Small intestine (tissue), 7 donors: ENCODE results near the gene ENTPD1. TPM values are rescaled to one million over a fixed set of nuclear protein-coding genes. Genes with fewer than 3 reads are reported as not detected.
"Not testable (repeated sequence)": the region's sequence is repeated elsewhere in the genome, so short reads cannot be mapped to it uniquely, and the experiment has no call there.

Source experiments
- DNase-seq, 2 donors: peaks; one replicate each; pipeline versions ENCODE4 v3.0.0 to v3.0.0-alpha.2; 2013
- FAIRE-seq: peaks from 2 replicates; lab custom pipeline; 2012; peaks lifted over from hg19 to GRCh38; lab: Jason Lieb, UNC
- H3K27ac ChIP-seq, 3 donors: one replicate each; pipeline ENCODE4 v1.5.1; 2013; ENCODE audit warnings: low read length in 2 of 3, mild to moderate bottlenecking in 2 of 3, control low read depth in 1 of 3, inconsistent platforms in 1 of 3, low read depth in 1 of 3, moderate library complexity in 1 of 3
- H3K27me3 ChIP-seq, 3 donors: one replicate each; pipeline ENCODE4 v1.6.1; 2013; ENCODE audit warnings: low read length in 3 of 3, inconsistent platforms in 1 of 3; ENCODE audit not compliant: control insufficient read depth in 3 of 3, insufficient read depth in 3 of 3
- H3K36me3 ChIP-seq, 3 donors: one replicate each; pipeline ENCODE4 v1.6.1; 2013; ENCODE audit warnings: low read length in 3 of 3, inconsistent platforms in 1 of 3, low read depth in 1 of 3, mild to moderate bottlenecking in 1 of 3, moderate library complexity in 1 of 3; ENCODE audit not compliant: control insufficient read depth in 3 of 3, insufficient read depth in 2 of 3
- H3K4me1 ChIP-seq, 3 donors: one replicate each; pipeline ENCODE4 v1.6.1; 2013; ENCODE audit warnings: low read length in 2 of 3, inconsistent platforms in 1 of 3, low read depth in 1 of 3, mild to moderate bottlenecking in 1 of 3, moderate library complexity in 1 of 3; ENCODE audit not compliant: control insufficient read depth in 3 of 3, insufficient read depth in 2 of 3
- H3K4me3 ChIP-seq, 3 donors: one replicate each; pipeline ENCODE4 v1.5.1; 2013; ENCODE audit warnings: low read length in 3 of 3, control low read depth in 1 of 3, inconsistent platforms in 1 of 3, low read depth in 1 of 3, mild to moderate bottlenecking in 1 of 3, moderate library complexity in 1 of 3
- H3K9me3 ChIP-seq, 2 donors: one replicate each; pipeline ENCODE4 v1.6.1; 2013; ENCODE audit warnings: low read depth in 1 of 2, low read length in 1 of 2; ENCODE audit not compliant: control insufficient read depth in 2 of 2, insufficient read depth in 1 of 2
- WGBS, 3 donors: extraction: QIAGEN DNeasy Blood & Tissue Kit; methylation state at CpG; one replicate each; pipeline ENCODE4 v1.1.7; 2013; 5-methylcytosine and 5-hydroxymethylcytosine counted together
- polyA plus RNA-seq, 4 donors: library from polyadenylated mRNA; stranded (reverse) in 3 of 4; unstranded in 1 of 4; fragments of 200-250 nt in 3 of 4; fragments of 120-200 nt in 1 of 4; gene quantifications; one replicate each; pipeline versions ENCODE4 v1.2.1 to v1.2.3, GENCODE V29; 2013
- donor health status: healthy with polysubstance abuse.
- donor health status: control.
- donor health status: control.
- donor health status: Bipolar disorder and iron deficiency.
- donor health status: healthy.

ENTPD1 gene
- polyA plus RNA-seq, 4 donors = 1.3 to 13.6 (median 7.5) TPM

DNA sequence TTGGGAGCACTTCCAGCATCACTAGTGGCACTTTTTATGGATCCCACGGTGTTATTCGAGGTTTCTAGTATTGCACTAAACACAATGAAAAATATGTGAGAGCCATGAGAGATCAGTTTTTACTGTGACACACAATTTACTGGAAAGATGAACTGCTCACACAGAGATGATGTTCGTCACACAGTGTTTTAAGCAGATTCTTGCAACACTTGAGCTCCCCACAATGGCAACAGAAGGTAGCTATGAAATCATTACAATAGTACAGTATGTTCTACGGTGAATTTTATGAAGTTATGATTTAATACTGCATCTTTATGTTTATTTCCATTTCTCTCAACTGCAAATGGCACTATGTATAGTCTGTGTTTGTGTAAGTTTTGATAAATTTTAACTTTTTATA, 27.4 kb upstream of the ENTPD1 start:
- H3K9me3 ChIP-seq = peaks cover 0 to 23% of the 10 kb centered on the region in 2 donors
- FAIRE-seq (no peak), DNase-seq (no peak)
- H3K36me3 ChIP-seq = no peaks in the 10 kb centered on the region
- no peaks in the 10 kb centered on the region for H3K27me3 ChIP-seq
- 63 to 80% (median 72%) methylated on average over 4 of the region's 4 CpGs for WGBS, 3 donors
- H3K4me1 ChIP-seq = no peaks in the 10 kb centered on the region
- H3K4me3 ChIP-seq = no peak overlapping the region
- H3K27ac ChIP-seq = no peak overlapping the region

DNA sequence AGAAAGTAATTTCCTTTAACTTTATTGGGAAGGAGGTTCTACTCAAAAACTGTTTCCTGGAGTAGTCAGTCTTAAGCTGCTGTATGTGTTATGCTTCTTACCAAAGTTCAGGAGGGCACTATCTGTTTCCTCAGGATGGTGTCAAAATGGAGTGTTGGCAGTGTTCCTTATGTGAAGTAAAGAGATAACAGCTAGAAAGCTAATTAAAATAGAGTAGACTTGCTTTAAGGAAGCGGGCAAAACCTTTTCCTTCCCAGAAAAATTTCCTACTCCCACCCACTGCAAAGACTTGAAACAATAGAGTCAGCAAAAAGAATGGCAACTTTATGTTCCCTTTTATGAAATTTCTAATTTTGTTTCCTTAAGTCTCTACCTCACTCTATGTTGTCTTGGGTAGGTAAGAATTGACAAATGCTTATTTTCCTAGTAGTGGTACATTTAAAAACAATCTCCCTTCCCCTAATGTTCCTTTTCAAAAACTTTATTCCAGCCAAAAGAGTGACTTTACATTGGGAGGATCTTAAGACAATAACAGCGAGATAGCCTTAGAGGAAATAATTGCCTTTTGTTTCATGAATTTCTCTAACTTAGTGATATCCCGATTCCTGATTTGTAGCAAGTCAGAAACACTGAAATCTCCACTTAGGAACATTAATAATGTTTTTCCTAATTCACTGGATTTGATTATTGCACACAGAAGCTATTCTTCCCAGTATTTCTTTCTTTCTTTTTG, 26.5 kb upstream of the ENTPD1 start:
- WGBS, 3 donors = 49 to 62% (median 60%) methylated on average over 3 of the region's 3 CpGs

DNA sequence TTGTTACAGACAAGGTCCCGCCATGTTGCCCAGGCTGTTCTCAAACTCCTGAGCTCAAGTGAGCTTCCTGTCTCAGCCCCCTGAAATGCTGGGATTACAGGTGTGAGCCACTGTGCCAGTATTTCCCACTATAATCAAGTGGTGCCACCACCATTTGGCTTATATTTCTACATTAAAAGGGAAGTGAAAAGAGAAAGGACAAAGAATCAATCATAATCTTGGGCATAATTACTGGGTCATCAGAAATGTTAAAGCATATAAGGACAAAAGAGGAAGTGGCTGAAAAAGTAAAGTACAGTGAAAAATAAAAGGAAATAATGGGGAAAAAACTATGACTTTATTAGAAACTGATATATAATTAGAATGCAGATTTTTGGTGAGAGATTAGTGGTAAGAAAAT, 25.7 kb upstream of the ENTPD1 start:
- WGBS, 3 donors = 81 to 95% (median 91%) methylated on average over 1 of the region's 1 CpG
- FAIRE-seq = peak; percentile 81
- H3K27ac ChIP-seq = peak overlapping the region in 1 of 3 donors; percentile 40

More for the DNA sequence above, 26.5 kb upstream of the ENTPD1 start:
- DNase-seq (peak in 1 of 2 donors; percentile 23), FAIRE-seq (no peak)
- H3K4me3 ChIP-seq = no peak overlapping the region
- H3K27me3 ChIP-seq = no peaks in the 10 kb centered on the region
- peaks cover 0 to 26% of the 10 kb centered on the region in 2 donors for H3K9me3 ChIP-seq
- H3K4me1 ChIP-seq = no peaks in the 10 kb centered on the region
- H3K36me3 ChIP-seq = no peaks in the 10 kb centered on the region
- H3K27ac ChIP-seq = peak overlapping the region in 1 of 3 donors; percentile 40

DNA sequence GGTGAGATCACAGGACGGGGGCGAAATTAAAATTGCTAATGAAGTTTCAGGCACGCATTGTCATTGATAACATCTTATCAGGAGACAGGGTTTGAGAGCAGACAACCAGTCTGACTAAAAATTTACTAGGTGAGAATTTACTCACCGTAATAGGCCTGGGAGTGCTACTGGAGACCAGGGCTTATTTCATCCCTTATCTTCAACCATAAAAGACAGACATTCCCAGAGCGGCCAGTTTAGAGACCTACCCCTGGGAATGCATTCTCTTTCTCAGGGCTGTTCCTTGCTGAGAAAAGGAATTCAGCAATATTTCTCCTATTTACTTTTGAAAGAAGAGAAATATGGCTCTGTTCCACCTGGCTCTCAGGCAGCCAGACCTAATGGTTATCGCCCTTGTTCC, 23.1 kb upstream of the ENTPD1 start:
- not testable (repeated sequence) for H3K27ac ChIP-seq, H3K27me3 ChIP-seq, H3K4me3 ChIP-seq, DNase-seq, FAIRE-seq, H3K4me1 ChIP-seq, H3K36me3 ChIP-seq
- 88 to 96% (median 91%) methylated on average over 6 of the region's 6 CpGs for WGBS, 3 donors
- H3K9me3 ChIP-seq = peaks cover 0 to 25% of the 10 kb centered on the region in 2 donors

More for the DNA sequence above, 25.7 kb upstream of the ENTPD1 start:
- Histone ChIP-seq H3K36me3 (no peaks in the 10 kb centered on the region), H3K4me3 (no peak overlapping the region), H3K4me1 (no peaks in the 10 kb centered on the region), H3K9me3 (peaks cover 0 to 25% of the 10 kb centered on the region in 2 donors), H3K27me3 (no peaks in the 10 kb centered on the region)
- no peak for DNase-seq

DNA sequence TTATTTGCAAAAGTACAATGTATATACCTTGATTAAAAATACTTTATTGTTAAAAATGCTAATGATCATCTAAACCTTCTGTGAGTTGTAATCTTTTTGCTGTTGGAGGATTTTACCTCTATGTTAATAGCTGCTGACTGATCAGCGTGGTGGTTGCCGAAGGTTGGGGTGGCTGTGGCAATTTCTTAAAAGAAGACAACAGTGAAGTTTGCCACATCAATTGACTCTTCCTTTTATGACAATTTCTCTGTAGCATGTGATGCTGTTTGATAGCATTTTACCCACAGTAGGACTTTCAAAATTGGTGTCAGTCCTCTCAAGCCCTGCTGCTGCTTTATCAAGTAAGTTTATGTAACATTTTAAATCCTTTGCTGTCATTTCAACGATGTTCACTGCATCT, 16.9 kb upstream of the ENTPD1 start:
- no peak for DNase-seq
- Histone ChIP-seq H3K27me3 (no peaks in the 10 kb centered on the region), H3K36me3 (no peaks in the 10 kb centered on the region), H3K4me1 (no peaks in the 10 kb centered on the region), H3K27ac (no peak overlapping the region), H3K4me3 (no peak overlapping the region), H3K9me3 (peaks cover 0 to under 1% of the 10 kb centered on the region in 2 donors)
- 78 to 87% (median 80%) methylated on average over 3 of the region's 3 CpGs for WGBS, 3 donors
- no peak for FAIRE-seq

DNA sequence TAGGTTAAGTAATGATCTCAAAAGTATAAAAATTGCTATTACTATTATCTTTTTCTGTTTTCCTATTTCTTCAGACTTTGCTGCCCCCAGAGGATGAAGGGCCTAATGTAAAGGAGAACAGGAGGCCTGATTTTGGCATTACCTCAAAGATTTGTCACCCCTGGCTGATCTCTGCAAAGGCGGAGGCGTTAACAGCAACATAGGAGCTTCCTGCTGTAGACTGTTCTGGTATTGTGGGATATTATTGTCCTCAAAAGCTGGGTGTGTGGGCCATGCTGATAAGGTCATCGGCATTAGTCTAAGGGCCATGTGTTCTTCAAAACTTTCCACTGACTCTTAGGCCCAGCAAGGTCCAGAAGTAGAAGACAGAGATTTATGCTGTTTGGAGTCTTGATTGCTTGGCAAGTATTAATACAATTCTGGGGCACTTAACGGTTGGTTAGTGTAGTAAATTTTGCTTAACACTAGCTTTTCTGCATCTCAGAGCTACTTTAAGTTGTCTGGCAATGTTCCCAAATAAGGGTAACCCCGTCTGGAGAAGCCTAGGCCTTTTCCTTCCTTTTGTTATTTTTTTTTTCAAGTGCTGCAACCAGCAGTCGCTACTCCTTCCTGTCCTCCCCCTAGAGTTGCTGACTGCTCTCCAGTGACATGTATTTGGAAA, 14.0 kb upstream of the ENTPD1 start:
- WGBS, 3 donors = 28 to 46% (median 37%) methylated on average over 6 of the region's 6 CpGs
- H3K36me3 ChIP-seq = no peaks in the 10 kb centered on the region
- no peaks in the 10 kb centered on the region for H3K27me3 ChIP-seq
- peak overlapping the region in 2 of 3 donors; percentile 25 to 33 for H3K27ac ChIP-seq
- peak in 1 of 2 donors; percentile 13 for DNase-seq
- no peak overlapping the region for H3K4me3 ChIP-seq
- FAIRE-seq = no peak
- no peaks in the 10 kb centered on the region for H3K9me3 ChIP-seq
- H3K4me1 ChIP-seq = no peaks in the 10 kb centered on the region

DNA sequence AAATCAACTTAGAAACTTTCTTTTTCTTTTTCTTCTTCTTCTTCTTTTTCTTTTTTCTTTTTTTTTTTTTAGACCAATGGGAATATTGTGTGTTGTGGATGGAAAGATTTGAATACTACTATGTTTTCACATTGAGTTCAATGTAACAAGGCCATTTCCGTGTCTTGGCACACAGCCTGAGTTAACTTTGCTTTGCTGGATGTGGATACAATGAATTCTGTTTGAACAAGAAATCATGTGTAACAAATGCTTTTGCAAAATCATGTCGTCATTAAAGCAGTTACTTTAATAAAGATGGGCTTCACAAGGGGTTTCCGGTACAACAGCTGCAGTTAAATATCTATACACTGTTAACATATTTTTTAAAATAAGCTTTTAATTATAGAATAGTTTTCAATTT, 13.5 kb upstream of the ENTPD1 start:
- H3K36me3 ChIP-seq = no peaks in the 10 kb centered on the region
- DNase-seq (peak in 1 of 2 donors; percentile 12), FAIRE-seq (peak; percentile 96)
- WGBS, 3 donors = 35 to 38% (median 35%) methylated on average over 3 of the region's 3 CpGs
- no peaks in the 10 kb centered on the region for H3K27me3 ChIP-seq
- no peaks in the 10 kb centered on the region for H3K9me3 ChIP-seq
- no peak overlapping the region for H3K4me3 ChIP-seq
- no peaks in the 10 kb centered on the region for H3K4me1 ChIP-seq
- peak overlapping the region in 1 of 3 donors; percentile 25 for H3K27ac ChIP-seq

DNA sequence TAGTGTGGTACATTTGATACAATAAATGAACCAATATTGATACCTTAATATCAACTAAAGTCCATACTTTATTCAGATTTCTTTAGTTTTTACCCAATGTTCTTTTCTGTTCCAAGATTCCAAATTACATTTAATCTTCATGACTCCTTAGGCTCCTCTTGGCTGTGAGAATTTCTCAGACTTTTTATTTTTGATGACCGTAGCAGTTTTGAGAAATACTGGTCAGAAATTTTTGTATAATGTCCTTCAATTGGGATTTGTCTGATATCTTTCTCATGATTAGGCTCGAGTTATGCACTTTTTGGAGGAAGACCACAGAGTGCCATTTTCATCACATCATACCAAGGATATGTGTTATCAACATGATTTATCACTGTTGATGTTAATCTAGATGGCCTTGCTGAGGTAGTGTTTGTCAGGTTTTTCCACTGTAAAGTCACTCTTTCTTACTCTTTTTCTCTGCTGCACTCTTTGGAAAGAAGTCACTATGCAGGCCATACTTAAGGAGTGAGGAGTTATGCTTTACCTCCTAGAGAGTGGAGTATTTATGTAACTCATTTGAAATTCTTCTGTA, 12.9 kb upstream of the ENTPD1 start:
- DNase-seq (no peak), FAIRE-seq (no peak)
- Histone ChIP-seq H3K27ac (no peak overlapping the region), H3K9me3 (no peaks in the 10 kb centered on the region), H3K27me3 (no peaks in the 10 kb centered on the region), H3K36me3 (no peaks in the 10 kb centered on the region), H3K4me3 (no peak overlapping the region), H3K4me1 (no peaks in the 10 kb centered on the region)
- 83 to 89% (median 87%) methylated on average over 2 of the region's 2 CpGs for WGBS, 3 donors
